ENCODE data around the gene FAM13A.

FAM13A gene

DNA sequence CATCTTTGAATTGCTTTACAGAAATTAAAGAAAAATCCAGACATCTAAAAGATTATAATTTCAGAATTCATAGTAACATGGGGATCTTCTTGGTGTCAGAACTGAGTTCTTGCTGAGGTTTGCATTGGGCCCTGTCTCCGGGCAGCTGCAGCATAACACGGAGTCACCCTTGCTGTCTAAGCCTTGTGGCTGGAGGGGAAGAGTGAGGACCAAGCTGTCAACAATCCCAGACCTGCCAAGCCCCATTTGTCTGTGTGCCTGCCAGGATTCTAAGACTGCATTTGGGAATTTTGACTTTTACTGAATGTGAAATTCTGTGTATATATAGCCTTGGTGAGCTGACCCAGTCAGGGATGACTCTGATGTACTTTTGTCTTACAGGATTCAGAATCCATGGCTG lies 334.2 kb downstream of the FAM13A start:
- DNase-seq (ENCODE audit: low read depth, low spot score) = no peak

DNA sequence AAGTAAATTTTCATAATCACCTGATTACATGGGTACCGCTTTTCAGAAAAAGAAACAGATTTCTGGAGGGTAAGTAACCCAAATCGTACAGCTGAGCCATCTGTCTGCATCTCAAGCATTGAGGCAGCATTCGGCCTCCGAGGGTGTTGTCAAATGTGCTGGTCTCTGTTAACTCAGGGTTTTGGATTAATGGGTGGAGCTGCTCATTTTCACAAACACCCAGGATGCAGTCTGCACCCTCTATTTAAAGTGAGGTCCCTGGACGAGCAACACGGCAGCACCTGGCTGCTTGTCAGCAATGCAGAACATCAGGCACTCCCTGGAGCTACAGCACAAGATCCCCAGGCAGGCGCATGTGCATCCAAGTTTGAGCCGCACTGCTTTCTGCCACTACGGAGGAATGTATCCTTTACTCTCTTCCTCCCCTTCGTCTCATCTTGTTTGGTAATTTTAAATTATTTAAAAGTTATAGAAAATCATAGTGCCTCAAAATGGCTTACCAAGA lies 334.7 kb downstream of the FAM13A start:
- no peak for DNase-seq (ENCODE audit: low read depth, low spot score)

DNA sequence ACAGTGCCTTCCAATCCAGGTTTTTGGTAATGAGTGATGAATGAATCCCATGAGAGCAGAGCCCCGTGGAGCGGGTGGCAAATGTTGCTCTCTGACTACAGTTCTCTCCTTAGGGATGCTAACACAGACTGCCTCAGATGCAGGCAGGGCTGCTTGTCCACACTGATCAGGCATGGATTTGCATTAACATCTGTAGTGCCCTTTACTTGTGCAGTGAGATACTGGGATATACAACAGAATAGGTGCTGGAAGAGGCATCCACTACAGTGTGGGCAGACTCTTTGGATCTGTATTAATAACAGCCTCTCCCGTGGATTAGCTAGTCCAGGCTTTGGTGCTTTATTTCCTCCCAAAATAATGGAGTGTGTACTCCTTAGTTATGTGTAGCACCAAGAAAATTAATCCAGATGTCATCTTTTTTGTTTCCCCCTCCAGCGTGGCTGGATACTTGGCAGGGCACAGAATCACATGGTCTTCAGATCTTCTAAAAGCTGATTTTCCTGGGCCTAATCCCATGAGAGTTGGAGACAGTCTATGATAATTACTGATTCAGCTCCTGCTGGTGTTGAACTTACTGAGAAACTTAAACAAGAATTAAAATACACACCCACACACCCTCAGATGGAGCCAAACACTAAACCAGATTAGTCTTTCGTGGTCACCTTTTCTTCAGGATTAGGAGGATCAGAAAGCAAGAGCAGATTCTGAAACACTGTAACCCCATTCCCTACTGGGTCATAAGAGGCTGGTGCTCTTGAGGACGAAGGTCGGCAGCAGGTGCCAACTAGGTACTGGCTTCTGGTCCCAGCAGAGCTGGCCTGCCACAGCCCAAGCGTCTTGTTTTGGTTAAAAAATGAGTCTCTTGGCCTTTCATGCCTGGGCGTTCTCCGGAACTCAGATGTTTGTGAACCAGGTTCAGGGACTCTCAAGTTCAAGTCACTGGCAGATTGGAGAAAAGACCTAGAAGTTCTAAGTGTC lies 336.2 kb downstream of the FAM13A start:
- no peak for DNase-seq (ENCODE audit: low read depth, low spot score)

DNA sequence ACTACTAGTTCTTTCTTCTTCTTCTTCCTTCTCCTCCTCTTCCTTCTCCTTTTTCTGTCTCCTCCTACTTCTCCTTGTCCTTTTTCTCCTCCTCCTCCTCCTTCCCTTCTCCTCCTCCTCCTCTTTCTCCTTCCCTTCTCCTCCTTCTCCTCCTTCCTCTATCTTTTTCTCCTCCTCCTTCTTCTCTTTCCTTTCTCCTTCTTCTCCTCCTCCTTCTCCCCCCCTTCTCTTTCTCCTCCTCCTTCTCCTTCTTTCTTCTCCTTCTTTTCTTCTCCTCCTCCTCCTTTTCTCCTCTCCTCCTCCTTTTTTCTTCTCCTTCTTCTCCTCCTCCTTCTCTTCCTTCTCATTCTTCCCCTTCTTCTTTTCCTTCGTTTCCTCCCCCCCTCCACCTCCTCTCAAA lies 337.6 kb downstream of the FAM13A start:
- DNase-seq (ENCODE audit: low read depth, low spot score) = no peak

DNA sequence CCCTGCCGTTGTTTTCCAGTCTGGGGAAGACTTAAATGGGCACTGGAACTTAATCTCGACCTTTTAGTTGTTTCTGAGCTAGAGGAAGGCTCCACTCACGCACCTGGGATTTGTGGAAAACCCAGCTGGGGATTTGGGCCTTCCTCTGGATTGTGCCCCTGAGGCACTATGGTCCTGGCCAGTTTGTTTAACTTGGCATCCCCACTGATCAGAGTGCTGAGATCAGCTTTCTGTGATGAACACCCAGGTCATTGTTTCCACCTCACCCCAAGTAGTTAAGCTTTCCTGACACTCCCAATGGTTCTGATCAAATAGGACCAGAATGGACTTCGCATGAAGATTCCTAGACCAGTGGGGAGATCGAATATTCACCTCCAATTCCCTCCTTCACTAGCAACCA lies 338.9 kb downstream of the FAM13A start:
- no peak for DNase-seq (ENCODE audit: low read depth, low spot score)

DNA sequence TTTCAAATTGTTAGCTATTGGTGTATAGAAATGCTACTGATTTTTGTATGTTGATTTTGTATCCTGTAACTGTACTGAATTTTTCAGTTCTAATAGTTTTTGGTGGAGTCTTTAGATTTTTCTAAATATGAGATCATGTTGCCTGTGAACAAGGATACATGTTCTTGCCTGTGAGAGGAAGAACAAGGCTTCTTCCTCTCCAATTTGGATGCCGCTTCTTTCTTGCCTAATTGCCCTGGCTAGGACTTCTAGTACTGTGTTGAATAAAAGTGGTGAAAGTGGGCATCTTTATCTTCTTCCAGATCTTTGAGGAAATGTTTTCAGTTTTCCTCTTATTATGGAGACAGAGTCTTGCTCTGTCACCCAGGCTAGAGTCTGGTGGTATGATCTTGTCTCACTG lies 343.2 kb downstream of the FAM13A start:
- no peak for DNase-seq (ENCODE audit: low read depth, low spot score)

DNA sequence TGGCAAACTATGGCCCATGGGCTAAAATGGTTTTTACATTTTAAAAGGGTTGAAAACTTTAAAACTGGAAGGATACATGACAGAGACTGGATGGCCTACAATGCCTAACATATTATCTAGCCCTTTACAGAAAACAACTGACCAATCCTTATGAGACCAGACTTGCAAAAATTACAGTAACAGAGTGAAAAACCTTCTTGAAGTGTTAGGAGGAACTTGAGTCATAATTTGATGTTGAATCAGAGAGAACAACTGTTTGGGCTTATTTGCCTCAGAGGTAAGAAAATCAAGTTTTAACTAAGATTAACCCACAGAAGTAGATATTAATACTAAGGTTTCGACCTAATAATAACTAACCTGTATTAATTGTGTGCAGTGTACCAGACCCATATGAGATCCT lies 347.0 kb downstream of the FAM13A start:
- no peak for DNase-seq (ENCODE audit: low read depth, low spot score)

DNA sequence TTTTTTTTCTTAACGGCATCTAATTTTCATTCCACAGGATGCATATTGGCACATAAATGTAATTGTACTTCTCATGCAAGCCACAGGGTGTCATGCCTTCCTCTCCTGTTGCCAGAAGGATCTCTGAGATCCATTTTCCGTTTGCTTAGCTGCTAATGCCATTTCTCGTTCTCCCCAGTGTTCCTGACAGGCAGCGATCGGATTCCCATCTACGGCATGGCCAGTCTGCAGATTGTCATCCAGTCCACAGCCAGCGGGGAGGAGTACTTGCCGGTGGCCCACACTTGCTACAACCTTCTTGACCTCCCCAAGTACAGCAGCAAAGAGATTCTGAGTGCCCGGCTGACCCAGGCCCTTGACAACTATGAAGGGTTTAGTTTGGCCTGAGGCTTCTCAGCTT lies 350.4 kb downstream of the FAM13A start:
- DNase-seq (ENCODE audit: low read depth, low spot score) = peak; percentile 24

DNA sequence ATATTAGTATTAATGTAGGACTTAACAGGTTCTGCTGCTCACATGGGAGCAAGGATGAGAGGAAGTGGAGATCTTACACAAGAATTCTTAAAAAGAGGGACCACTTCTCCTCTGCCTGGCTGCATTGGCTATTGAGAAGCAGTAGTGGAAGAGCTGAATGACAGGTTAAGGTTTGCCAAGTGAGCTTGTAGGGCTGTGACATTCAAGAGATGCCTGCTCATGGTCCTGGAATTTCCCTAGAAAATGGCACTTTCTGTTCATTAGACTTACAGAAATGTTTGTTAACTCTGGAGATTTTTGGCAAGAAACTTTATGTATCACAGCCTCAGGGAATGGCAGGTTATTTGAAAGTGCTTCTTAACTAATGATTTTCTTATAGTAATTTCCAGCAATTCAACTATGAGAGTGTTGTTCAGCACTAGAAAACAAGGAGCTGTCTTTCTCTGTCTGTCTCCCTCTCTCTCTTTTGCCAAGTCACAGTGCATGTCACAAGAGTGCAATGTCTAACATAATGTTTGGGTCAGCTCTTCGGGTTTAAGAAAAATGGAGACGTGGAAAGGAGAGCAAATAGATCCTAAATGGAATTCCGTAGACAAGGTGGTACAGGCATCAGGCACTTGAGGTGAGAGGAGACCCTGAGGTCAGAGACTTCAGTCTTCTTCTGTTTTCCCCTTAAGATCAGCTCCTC lies 351.0 kb downstream of the FAM13A start:
- no peak for DNase-seq (ENCODE audit: low read depth, low spot score)

DNA sequence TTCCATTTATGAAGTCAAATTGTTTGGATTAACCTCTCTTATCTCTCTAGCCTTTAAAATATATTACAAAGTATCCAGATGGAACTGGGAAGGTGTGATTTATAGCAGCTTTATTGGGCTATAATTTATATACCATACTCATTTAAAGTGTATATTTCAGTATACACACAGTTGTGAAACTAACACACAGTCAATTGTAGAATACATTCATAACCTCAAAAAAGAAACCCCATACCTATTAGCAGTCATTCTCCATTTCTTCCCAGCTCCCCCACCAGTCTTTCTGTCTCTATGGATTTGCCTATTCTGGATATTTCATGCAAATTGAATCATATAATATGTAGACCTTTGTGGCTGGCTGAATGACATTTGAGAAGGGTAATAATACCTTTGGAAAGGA lies 351.8 kb downstream of the FAM13A start:
- no peak for DNase-seq (ENCODE audit: low read depth, low spot score)

DNA sequence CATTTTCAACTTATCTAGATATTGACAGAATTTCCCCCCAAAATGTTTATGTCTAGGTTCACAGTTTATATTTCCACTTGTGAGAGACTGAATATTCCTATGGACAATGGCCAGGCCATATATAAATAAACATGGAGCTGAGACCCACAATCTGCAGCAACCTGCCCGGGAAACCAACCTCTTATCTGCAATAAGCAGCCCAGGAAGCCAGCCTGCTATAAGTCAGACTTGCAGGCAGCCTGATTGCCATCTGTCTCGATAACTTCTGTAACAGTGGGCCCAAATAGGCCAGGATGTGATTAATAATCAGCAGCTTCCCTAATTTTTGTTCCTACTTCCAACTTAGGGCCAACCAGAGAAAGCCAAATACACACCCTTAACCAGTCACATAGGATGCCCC lies 354.2 kb downstream of the FAM13A start:
- DNase-seq (ENCODE audit: low read depth, low spot score) = no peak

DNA sequence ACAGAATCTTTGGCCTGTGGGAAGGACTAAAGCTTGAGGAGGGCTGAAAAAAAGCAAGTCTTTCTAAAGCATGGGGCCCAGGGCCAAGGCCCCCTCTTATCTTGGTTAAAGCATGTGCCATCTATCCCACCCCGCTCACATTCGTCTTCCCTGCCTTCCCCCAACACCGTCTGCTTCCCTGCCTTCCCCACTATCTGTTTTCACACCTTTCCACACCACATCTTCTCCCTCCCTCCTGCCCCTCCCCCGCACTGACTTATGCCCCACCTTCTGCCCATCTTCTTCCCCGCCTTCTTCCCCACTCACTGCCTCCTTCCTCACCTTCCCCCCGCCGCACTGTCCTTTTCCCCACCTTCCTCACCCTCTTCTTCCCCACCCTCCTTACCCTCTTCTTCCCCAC lies 358.5 kb downstream of the FAM13A start:
- DNase-seq (ENCODE audit: low read depth, low spot score) = no peak

DNA sequence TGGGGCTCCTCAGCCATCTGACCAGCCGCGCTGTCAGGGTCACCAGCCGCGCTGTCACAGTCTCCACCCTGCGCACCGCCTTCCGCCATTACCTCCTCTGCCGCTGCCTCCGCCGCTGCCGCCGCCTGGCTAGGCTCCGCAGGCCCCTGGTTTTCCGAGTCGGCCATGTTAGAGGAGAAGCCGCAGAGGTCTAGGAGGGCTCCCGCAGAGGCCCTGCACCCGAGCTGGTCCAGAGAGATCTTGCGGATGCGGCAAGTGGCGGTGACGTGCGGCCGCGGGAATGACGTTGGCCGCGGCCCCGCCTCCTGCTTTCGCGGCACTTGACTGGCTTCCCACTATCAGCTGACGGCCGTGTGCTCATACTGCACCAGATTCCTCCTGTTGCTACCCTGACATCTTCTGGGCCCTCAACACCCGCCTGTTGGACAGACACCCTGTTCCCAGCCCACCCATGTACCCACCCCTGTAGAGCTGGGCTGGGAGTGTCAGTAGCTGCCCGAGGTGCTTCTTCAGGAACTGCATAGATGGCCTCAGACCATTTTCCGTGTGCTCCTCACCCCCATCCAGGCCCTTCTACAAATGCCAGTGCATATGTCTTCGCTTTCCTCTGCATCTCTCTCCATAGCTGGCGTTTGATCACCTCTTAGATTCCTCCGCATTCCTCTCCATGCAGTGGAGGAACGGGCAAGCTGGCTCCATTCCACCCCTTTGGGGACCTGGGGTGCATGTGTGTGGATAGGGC lies 359.2 kb downstream of the FAM13A start, which contains the start of gene NAP1L5:
Gene NAP1L5 (minus strand): TSS at position 242 of the 742 bp plus-strand sequence. CDS start 75 bp downstream, at position 167.
- peak; percentile 26 for DNase-seq (ENCODE audit: low read depth, low spot score)

DNA sequence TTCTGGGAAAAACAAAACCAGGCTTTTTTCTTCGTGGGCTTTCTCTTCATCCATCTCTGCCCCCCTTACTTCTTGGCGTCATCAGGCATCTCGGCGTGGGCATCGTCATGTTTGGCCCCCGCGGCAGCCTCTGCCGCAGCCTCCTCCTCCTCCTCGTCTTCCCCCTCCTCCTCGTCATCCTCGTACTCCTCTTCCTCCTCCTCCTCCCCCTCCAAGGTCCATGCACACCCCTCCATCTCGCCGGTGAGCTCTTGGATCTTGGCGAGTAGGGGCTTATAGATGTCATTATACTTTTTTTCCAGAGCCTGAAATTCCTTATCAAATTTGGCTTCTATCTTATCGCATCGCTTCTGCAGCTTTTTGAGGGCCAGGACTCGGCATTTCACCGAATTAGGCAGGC lies 359.8 kb downstream of the FAM13A start:
- no peak for DNase-seq (ENCODE audit: low read depth, low spot score)

DNA sequence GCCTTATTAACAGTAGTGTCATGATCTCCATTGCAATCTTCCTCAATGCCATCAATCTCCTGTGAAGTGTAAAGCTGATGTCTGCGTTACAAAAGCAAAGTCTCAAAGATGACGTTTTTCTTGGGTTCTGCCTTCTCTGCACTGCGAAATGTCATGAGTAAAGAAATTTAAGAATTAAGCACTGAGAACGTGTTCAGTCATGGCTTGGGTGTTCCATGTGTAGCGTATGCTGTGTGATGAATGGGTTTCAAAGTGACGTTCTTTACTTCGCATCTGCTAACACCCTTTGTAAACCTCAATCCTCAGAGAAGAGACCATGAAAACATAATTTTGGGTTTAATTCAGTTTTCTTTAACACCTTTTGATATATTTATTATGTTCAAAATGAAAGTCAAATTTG lies 360.4 kb downstream of the FAM13A start:
- no peak for DNase-seq (ENCODE audit: low read depth, low spot score)

DNA sequence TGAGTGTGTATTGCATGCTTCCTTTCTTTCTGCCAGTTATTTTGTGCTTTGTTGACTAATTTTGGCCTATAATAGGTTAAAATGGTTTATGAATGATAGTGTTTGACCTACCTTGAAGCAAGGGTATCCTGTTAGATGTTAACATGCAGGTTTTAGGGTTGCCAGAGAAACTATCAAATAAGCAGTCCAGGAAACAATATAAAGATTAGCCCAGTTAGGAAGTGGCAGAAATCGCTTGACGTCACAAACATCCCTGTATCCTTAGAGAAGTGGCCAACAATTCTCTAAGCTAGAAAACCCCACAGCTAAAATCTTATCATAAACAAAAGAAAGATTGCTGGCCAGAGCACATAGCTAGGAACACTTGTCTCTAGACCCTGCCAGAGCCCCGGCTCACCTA lies 363.2 kb downstream of the FAM13A start:
- DNase-seq (ENCODE audit: low read depth, low spot score) = no peak

DNA sequence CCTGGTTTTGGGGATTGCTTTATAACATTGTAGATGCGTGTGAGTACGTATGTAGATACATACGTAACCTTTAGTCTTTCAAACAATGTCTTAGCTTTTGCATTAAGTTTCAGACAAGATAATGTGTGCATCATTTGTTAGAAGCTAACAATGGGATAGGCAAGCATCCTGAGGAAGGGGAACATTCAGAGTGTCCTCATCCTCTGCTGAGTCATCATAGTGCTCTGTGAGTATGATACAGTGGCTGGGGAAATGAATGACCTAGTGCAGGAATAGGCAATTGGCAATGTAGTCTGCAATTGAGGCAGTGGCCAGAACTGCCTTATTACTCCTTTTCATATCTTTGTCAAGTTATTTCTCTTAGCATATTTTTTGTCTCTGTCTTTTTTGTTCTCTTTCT lies 366.6 kb downstream of the FAM13A start:
- DNase-seq (ENCODE audit: low read depth, low spot score) = no peak

DNA sequence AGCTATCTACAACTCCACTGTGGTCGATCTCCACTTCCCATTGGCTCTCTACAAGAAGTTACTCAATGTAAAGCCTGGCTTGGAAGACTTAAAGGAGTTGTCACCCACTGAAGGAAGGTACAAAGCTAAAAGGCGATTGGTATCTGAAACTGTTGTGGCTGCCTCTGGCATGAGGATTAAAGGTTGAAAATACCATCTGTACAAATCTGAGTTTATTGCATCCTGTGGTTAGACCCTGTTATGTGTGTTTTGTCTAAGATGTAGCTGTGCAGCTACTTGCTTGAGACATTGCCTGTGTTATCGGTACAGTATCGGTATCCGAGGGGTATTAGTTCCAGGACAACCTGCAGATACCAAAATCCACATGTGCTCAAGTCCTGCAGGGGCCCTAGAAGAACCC lies 375.8 kb downstream of the FAM13A start:
- DNase-seq (ENCODE audit: low read depth, low spot score) = no peak
